Activated CD4-positive, CD25-positive, alpha-beta regulatory T cell treated with anti-CD3 and anti-CD28 coated beads, Interleukin-2, amount 50 U/mL, for 72 hours (primary cell): ENCODE measurements around the gene HHAT.

Experiments used
- DNase-seq: peaks from one replicate; pipeline ENCODE4 v3.0.0; 2021

Gene HHAT

DNA sequence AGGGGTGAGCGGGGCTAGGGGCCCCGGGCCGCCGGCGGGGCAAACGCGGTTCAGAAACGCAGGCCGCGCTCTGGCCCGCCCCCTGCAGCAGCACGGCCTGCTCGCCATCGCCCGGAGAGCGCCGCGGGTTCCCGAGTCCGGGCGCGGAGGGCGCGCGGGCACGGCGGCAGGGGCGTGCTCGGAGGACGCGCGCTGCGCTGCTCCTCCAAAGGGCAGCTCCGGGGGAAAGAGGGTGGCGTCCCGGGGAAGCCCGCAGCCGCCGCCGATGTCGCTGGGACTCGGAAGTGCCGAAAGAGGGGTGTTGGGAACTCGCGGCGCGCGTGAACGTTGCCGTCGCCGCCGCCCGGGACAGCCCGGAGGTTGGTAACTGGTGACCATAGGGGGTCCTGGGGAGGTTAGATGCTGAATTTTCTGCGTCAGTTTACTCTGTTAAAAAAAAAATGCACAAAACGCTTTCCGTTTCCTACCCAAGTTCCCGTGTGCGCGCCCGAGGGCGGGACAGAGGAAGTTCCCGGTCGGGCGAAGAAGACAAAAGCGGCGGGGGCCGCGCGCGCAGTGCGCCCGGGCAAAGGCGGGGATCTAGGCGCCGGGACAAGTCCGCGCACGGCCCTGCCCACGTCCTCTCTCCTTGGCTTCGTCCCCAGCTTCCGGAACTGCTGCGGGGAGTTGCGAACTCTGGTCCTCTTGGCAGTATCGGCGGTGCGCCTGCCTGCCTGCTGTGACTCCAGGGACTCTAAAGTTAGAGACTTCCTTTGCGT is at the start of gene HHAT:
Gene HHAT, plus strand, starts transcription at position 157 of the 758 bp plus-strand sequence. CDS start 20,074 bp downstream, outside the sequence.
- DNase-seq = peak; percentile 55

DNA sequence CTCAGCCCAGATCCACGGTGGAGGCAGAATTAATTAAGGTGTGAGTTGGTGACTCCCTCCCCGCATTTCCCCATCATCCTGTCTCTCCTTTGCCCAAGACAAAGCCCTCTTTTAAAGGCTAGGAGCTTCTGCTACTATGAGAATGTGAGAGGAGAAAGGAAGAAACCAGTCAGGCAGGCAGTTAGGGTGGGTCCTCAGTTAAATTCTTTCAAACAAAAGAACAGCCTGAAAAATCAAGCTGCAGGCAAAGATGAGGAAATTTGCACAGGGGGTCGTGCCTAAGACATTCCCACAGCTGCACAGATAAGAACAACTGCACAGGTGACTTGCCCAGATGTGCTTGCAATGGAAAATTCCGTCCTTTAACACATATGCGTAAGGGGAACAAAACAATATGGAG is 48.5 kb upstream of the HHAT start:
- no peak for DNase-seq

DNA sequence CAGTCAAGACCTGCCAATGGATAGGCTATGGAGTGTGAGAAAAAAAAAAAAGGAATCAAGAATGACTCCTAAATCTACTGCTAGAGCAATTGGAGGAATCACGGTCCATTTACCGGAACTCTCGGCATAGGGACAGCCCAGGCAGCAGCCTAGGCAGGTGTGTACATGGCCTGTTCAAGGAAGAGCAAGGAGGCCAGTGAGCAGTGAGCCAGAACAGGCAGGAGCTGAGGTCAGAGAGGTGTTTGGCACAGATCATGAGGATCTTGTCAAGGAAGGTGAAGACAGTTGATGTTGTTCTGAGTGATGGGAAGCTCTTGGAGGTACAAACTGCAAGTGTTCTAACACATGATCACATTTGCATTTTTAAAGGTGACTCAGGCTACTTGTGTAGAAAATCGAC is 40.6 kb upstream of the HHAT start:
- no peak for DNase-seq

DNA sequence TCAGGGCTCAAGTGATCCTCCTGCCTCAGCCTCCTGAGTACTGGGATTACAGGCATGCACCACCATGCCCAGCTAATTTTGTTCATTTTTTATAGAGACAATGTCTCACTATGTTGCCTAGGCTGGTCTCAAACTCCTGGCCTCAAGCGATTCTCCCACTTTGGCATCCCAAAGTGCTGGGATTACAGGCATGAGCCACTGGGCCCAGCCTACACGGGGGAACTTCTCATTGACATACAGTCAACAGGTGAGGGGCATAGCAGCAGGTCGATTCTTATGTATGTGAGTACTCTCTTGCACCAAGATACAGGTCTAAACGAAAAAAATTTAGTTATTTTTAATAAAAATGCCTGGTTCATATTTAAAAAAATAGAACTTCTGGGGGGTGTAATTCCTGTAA is 39.5 kb upstream of the HHAT start:
- no peak for DNase-seq

DNA sequence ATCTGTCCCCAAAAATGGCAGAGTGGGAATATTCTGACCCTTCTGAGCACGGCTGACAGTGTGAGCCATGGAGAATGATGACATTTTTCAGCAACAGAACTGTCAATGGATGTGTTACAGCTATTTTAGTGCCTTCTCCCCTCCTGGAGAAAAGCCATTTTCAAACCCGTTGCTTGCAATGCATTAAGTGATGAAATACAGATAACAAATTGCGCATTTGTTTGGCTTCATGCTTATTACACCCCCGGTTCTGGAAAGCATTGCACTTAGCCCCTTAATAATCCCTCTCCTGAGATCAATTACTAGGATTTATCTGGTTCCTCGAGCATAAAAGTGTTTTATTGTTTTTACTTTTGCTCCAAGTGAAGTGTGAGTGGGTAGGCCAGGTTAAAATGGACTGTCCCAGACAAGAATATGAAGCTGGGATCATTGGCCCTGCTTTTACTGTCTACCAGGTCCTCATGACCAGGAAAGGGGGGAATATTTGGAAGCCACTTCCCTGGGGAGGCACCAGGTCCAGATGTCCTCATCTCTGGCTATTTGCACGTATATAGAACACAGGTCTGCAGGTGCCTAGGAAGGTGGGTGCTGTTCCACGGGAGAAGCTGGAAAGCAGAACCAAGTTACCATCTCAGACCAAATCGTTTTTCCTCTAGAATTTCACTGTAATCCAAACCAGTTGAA is 37.5 kb upstream of the HHAT start:
- DNase-seq = no peak

DNA sequence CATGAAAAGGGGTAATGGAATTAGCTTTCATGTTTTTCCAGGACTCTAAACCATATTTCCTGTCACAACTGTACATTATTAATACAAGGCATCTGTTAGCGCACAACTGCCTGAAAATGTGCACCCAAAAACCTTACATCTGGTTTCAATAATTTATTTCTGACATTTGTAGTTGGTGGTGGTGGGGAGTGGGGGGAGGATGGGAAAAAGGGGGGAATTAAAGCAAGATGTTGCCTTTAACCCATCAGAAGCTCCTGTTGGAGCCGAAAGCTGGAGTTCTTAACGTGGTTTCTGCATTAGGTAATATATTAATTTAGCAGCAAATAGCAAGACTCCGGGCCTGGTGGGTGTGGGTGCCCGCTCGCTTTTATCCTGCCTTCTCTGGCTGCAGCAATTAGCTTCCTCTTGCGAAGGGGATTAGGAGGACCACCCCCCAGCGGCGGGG is 36.9 kb upstream of the HHAT start:
- no peak for DNase-seq

DNA sequence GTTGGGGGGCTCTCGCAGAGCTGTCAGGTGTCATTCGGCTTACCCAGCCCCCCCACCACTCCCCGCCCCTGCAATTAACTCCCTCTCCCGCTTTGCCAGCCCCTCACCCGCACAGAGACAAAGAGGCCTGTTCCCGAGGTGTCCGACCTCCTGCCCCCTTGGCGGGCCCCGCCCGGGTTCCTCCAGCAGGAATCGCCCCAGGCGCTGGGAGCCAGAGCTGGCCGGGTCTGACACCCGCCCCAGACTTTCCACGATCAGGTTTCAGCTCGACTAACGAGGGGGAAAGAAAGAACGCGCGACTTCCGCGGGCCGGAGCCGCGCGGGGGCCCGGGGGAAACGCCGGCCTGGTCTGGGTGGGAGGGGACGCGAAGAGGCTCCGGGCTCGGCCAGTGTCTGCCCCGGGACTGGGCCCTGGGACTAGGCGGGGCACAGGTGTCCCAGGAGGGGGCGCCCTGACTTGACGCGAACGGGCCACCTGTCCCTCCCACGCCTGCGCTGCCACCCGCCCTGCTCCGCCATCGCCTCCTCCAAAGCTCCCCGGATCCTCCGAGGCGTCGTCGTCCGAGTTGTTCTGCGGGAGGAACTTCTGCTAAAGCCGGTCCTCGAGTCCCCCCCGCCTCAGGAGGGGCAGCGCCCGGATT is 36.4 kb upstream of the HHAT start:
- peak; percentile 33 for DNase-seq

DNA sequence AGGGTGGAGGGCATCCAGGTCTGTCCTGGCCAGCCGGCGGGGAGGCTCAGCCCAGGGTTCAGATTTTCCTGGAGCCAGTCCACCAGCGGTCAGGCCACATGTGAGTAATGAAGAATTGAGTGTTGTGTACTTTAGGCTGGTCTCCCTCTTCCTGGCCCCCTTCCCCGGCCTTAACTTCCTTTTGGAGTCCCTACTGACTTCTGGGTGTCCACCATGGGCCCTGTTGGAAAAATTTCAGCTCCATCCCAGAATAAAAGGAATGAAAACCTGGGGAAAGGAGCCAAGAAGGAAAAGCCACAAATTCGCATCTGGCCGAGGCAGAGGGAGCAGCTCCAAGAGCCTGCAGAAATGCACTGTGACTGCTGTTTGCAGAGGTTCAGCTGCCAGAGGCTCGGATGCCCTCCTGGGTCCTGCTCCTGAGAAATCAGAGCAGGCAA is 35.5 kb upstream of the HHAT start:
- no peak for DNase-seq

DNA sequence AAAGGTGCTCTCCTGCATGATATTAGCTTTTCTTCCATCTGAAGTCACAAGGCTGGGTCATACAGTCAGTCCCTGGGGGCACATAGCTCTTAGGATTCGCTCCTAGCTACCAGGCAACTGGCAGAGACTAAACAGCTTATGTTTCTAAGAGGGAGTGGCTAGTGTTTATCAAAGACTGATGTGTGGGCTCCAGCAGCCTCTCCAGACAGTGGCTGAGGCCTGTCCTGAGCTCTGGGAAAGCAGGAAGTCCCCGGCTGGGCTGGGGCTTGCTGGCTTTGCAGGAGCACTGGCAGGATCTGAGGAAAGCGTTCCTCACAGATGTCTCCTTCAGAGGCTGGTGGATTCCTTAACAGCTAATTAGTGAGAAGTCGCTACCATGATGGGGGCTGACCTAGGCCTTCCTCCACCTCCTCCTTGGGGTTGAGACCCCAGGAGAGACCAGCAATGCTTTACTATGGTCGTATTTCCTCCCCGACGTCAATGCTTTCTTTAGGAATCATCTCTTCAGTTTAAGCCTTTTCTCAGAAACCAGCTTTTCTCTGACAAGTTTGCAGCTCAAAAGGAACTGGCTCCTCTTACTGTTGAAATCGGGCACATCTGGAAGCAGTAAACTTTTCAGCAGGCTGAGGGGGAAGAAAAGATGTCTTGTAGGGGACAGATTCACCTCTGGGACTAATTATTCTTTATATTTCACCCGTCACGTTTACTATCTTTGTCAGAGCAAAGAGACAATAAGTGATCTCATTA is 33.5 kb upstream of the HHAT start:
- no peak for DNase-seq

DNA sequence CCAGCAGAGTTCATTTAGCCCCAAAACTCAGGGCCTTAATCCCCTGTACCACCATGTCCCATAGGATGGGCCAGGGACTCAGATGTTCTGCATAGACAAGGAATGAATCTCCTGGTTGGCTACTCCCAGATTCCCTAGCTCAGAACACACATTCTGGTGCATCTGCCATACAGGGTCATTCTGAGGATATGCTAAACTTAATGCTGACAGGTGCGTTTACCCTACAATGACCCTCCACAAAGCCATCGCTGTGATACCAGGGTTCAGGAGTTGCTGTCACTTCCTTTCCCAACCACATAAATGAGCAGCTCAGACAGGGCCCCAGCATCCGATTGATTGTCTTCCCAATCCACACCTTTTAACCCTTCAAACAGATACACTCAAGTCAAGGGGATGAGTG is 32.0 kb upstream of the HHAT start:
- no peak for DNase-seq

DNA sequence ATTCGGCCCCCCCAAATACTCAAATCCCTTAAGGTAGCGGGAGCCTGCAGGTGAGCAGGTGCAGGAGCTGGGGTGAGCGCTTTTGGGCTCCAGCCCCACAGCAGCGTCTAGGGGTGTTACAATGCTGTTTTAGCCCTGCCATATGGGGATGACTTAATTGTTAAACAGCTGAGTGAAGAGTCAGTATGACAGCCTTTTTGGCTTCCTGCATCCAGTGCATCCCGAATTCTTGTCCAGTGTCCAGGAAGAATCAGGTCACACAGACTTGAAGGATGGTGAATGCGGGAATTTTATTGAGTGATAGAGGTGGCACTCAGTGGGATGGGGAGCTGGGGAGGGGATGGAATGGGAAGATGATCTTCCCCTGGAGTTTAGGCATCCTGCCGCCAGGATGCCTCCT is 30.4 kb upstream of the HHAT start:
- no peak for DNase-seq

DNA sequence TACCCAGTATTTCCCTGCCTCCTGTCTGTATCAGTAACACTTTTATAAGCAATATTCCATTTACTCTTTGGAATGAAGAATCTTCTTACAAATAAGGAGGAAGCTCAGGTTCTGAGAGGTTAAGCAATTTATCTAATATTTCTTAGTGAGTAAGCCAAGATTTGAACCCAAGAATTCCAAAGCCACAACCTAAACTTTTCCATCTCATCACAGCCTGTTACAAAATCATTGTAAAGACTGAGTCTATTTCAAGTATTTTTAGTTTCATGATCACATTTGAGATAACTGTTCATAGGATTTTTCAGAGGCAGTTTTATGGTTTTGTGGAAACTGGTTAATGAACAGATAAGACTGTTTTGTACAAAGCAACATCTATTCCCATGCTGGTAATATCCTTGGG is 29.8 kb upstream of the HHAT start:
- DNase-seq = no peak

DNA sequence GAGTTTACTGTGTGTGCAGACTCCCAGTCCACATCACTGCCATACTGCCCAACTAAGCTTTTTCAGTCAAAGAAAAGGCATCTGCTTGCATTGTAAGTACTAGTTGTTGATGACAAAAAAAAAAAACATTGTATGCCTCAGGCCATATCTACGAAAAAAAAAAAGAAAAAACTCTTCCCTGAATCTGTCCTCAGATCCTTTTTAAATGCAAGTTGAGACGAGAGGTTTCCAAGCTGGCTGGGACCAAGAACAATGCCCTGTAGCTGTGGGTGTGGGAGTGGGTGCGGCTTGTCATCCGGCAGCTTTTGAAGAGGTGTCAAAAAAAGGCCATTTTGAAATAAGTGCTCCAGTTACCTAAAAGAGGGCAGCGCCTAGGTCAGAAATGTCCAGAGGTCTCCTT is 29.2 kb upstream of the HHAT start:
- DNase-seq = no peak

DNA sequence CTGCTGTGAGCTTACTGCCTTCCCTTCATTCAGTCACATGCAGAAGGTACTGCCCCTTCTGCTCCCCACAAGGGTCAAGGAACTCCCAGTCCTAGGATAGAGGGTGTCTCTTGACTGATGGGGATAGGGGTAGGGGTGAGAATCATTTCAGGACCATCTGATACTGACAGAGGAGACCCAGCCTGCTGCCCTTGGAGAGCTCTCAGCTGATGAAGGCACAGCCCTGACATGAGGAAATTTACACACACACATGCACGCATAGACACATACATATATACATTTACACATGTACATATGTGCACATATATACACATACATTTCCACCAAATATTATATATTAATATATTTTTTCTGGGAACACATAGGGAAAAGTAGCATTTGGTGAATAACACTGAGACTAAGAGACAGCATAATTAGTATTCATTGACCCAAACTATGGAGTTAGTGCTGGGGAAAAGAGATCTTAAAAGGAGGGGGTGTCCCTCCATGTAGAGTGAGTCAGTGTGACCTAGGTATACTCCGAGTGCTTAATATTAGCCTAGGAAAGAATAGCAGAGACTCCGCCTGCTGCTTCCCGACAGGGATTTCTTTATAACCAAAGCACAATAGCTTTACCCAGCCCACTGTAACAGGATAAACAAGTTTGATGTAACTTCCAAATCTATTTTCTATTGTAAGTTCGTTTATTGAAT is 27.6 kb upstream of the HHAT start:
- no peak for DNase-seq

DNA sequence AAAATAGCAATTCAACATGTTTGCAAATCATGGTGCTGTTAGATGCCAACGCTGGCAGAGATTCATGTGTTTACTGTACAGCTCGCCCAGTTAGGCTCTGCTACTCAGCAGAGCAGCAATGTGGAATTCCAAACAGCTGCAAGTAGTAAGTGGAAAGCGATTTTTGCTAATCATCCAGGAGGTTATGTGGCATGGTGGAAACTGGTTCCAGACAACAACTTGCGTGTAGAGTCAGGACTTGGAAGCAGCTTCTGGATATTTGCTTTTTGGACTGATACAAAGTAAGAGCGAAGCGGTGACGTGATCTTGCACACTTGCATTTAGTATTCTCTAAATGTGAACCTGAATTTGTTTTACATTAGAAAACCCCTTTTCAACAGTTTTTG is 27.1 kb upstream of the HHAT start:
- no peak for DNase-seq

DNA sequence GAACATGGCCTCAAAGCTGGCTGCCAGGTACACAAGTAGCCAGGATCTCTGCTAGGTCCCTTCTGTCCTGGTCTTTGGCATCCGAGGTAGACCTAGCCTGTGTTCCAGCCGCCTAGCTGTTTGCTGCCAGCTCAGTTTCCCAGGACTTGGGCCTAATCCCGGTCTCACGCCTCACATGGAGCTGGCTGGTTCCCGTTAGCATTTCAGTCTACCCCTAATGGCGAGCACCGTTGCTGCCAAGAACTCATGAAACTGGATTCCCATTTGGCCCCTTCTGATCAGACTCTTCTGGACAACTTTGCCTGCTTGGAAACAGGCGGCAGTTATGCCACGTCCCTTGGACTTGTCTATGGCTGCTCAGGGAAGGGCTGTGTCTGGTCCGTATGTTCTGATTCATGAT is 26.2 kb upstream of the HHAT start:
- no peak for DNase-seq

DNA sequence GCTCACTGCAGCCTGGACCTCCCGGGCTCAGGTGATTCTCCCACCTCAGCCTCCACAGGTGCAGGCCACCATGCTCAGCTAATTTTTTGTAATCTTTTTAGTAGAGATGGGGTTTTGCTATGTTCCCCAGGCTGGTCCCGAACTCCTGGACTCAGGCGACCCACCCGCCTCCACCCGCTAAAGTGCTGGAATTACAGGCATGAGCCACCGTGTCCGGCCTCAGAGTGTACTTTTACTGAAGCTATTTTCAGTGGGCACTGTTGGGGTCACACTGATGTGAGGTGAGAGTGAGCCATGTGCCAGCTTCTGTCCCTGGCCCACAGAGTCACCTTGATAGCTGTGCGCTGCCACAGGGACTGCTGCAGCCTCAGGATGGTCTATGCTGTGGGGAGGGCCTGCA is 25.3 kb upstream of the HHAT start:
- no peak for DNase-seq

DNA sequence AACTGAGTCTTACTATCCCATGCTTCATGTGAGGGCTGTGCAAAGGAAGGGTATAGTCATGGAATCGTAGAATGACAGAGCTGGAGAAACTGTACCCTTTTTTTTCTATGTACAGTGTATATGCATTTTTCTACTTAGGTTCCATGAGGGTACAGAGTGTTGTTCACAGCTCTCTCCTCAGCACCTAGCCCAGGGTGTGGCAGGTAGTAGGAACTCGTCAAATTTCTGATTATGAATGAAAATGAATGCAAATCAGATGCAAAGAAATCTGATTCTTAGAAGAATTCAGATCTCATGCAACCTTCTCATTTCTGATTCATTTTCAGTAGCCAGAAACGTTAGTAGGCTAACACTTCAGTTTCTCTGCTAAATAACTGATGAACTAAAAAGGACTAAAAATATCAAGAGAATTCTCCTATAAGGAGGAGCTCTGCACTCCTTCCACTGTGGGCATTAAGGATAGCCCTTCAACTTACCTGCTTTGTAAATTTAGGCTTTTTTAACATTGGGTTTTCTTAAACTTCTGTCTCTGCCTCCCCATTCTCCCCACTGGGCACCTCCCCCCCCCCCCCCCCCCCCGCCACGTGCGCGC is 18.0 kb upstream of the HHAT start:
- DNase-seq = no peak

DNA sequence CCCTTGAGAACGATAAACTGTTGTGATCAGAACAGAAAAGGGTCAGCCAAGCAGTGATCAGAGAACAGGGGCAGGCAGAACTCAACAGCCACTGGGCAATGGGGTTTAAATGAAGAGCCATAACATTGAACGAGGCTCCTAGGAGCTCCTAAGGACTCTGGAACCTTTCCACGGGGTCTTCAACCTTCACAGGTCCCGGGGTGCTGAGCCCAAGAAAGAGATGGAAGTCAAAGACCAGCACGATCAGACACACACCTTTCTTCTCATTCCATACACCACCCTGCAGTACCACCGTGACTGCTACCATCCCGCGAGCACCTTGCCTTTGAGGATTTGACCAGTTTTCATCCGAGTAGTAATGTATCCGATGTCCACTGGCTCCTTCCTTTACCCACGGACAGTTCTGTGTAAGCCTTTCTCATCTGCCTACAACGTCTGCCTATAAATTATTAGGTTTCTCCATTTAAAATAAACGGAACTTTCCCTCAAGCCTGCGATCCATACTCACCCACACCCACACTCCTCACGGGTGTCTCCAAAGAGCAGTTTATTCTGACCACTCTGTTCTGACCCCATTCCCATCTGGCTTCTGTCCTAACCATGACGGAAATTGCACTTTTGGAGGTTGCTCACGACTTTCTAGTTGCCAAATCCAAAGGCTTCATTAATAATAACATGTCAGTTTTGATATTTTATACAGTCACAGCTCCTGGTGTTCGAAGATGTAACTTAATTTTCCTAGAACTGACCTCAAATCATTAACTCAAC is 16.8 kb upstream of the HHAT start:
- no peak for DNase-seq

DNA sequence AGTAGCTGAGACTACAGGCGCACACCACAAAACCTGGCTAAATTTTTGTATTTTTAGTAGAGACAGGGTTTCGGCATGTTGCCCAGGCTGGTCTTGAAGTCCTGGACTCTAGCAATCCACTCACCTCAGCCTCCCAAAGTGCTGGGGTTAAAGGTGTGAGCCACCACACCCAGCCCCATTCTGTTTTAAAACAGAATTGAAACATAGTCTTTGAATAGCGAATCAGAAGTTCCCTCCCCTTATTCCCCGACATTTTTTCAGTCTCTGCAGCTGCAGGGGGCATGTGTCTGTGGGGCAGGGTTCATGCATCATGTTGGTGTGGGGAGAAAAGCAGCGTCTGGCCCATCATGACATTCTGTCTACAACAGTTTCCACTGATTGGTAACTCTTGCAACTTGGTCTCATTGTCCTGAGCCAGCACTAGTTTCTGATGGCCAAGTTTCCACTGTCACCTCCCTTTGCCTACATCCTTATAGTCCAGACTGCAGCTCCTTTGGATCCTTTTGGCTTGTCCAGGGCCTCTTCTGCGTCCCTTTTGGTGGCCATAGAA is 15.6 kb upstream of the HHAT start:
- DNase-seq = no peak

DNA sequence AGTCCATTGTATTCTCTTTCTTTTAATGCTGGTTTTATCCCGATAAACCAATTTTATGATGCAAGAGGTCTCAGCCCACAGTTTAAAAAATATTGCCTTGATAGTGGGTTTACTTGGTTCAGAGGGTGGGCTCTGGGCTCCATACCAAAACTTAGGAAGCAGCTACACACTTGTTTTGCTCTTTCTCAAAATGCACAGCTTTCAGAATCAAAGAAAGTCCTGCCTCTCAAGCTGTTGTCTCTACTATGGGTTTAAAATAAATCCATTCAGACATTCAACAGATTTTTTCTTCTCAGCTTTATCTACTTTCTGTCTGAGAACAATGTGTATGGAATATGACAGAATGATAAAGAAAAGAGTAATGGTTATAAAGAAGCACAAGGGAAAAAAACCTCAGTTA is 14.8 kb upstream of the HHAT start:
- DNase-seq = no peak
